ENCODE data around the gene BABAM2. TPM values are rescaled to one million over a fixed set of nuclear protein-coding genes. Genes with fewer than 3 reads are reported as not detected.

Gene BABAM2
- polyA plus RNA-seq, 3 donors, result 33.2 to 52.8 (median 49.3) TPM

GRCh38 chr2:28286678-28287077, 396.1 kb downstream of the BABAM2 start:
- H3K9me3 ChIP-seq (replicated peaks in 1 of 2; ENCODE audit: control insufficient read depth in 1 of 2, insufficient read depth in 1 of 2, low read length in 2 of 2), result no peaks in the 10 kb centered on the region
- WGBS (ENCODE audit: insufficient coverage), result 100% methylated on average over 3 of the region's 5 CpGs
- no peak overlapping the region for H3K27ac ChIP-seq (ENCODE audit: low read depth in 1 of 2, low read length in 2 of 2)
- no peak for DNase-seq
- H3K4me2 ChIP-seq (replicated peaks; ENCODE audit: extremely low read depth, low read length, poor library complexity, severe bottlenecking), result no peak overlapping the region
- intact Hi-C loops (cut with micrococcal nuclease), result no loop called here
- TF ChIP-seq CTCF (IDR thresholded peaks at IDR 0.05), result no peak
- no peak overlapping the region for H2AFZ ChIP-seq (ENCODE audit: insufficient read depth, low read depth, low read length, poor library complexity, severe bottlenecking)
- Mint-ChIP-seq H3K36me3 (peaks cover 25 to 37% of the 10 kb centered on the region in 2 donors), H3K4me3 (no peak overlapping the region), H3K9me3 (no peaks in the 10 kb centered on the region), H3K27me3 (ENCODE audit: low read depth in 3 of 3) (no peaks in the 10 kb centered on the region), H3K27ac (no peak overlapping the region), H3K4me1 (peaks cover 9% of the 10 kb centered on the region)
- no peak overlapping the region for H3K9ac ChIP-seq (ENCODE audit: insufficient read depth, low read length, poor library complexity, severe bottlenecking)
- H3K4me1 ChIP-seq (ENCODE audit: control insufficient read depth in 1 of 2, insufficient read depth in 2 of 2, low read length in 2 of 2), result peaks cover 0 to 3% of the 10 kb centered on the region in 2 donors
- H3K36me3 ChIP-seq (replicated peaks in 1 of 2; ENCODE audit: control insufficient read depth in 1 of 2, insufficient read depth in 2 of 2, low read length in 2 of 2), result peaks cover 2 to 4% of the 10 kb centered on the region in 2 donors
- H3K79me2 ChIP-seq (ENCODE audit: insufficient read depth, low read length), result no peaks in the 10 kb centered on the region
- H3K27me3 ChIP-seq (ENCODE audit: control insufficient read depth in 2 of 2, insufficient read depth in 2 of 2, low read length in 2 of 2), result no peaks in the 10 kb centered on the region
- H3K4me3 ChIP-seq (replicated peaks in 1 of 3; ENCODE audit: low read depth in 2 of 3, low read length in 3 of 3), result no peak overlapping the region
- H4K20me1 ChIP-seq (ENCODE audit: insufficient read depth, low read length), result no peaks in the 10 kb centered on the region

- H3K36me3 Mint-ChIP-seq, result peaks cover 23 to 31% of the 10 kb centered on the region in 2 donors
- intact Hi-C loops (cut with micrococcal nuclease), result no loop called here
- no peak overlapping the region for H2AFZ ChIP-seq (ENCODE audit: insufficient read depth, low read depth, low read length, poor library complexity, severe bottlenecking)
- H3K27me3 ChIP-seq (ENCODE audit: control insufficient read depth in 2 of 2, insufficient read depth in 2 of 2, low read length in 2 of 2), result no peaks in the 10 kb centered on the region
- no peaks in the 10 kb centered on the region for H4K20me1 ChIP-seq (ENCODE audit: insufficient read depth, low read length)
- H3K36me3 ChIP-seq (replicated peaks in 1 of 2; ENCODE audit: control insufficient read depth in 1 of 2, insufficient read depth in 2 of 2, low read length in 2 of 2), result peaks cover 2 to 4% of the 10 kb centered on the region in 2 donors
- DNase-seq, result no peak
- peaks cover 9% of the 10 kb centered on the region for H3K4me1 Mint-ChIP-seq
- no peaks in the 10 kb centered on the region for H3K9me3 Mint-ChIP-seq
- H3K4me2 ChIP-seq (replicated peaks; ENCODE audit: extremely low read depth, low read length, poor library complexity, severe bottlenecking), result no peak overlapping the region
- no peak overlapping the region for H3K4me3 Mint-ChIP-seq
- no peak overlapping the region for H3K27ac ChIP-seq (ENCODE audit: low read depth in 1 of 2, low read length in 2 of 2)
- H3K4me3 ChIP-seq (replicated peaks in 1 of 3; ENCODE audit: low read depth in 2 of 3, low read length in 3 of 3), result no peak overlapping the region
- H3K9ac ChIP-seq (ENCODE audit: insufficient read depth, low read length, poor library complexity, severe bottlenecking), result no peak overlapping the region
- WGBS (ENCODE audit: insufficient coverage), result 100% methylated on average over 3 of the region's 4 CpGs
- no peaks in the 10 kb centered on the region for H3K79me2 ChIP-seq (ENCODE audit: insufficient read depth, low read length)
- peaks cover 0 to 3% of the 10 kb centered on the region in 2 donors for H3K4me1 ChIP-seq (ENCODE audit: control insufficient read depth in 1 of 2, insufficient read depth in 2 of 2, low read length in 2 of 2)
- peak overlapping the region in 1 of 7 donors; percentile 11 for H3K27ac Mint-ChIP-seq
- no peak for TF ChIP-seq CTCF (IDR thresholded peaks at IDR 0.05)
- no peaks in the 10 kb centered on the region for H3K9me3 ChIP-seq (replicated peaks in 1 of 2; ENCODE audit: control insufficient read depth in 1 of 2, insufficient read depth in 1 of 2, low read length in 2 of 2)
- H3K27me3 Mint-ChIP-seq (ENCODE audit: low read depth in 3 of 3), result no peaks in the 10 kb centered on the region
These were observed 396.9 kb downstream of the BABAM2 start for GRCh38 chr2:28287256-28287915.
